Common myeloid progenitor, CD34-positive (primary cell): ENCODE measurements around the gene RFESD.
"Not testable (repeated sequence)": the region's sequence is repeated elsewhere in the genome, so short reads cannot be mapped to it uniquely, and the experiment has no call there.

ENCODE experiments used
- CTCF ChIA-PET: fragments of 350-600 bp; sonication (Branson Sonifier 250); formaldehyde crosslinking; loops from one replicate; lab custom pipeline; 2021; ENCODE audit warnings: antibody characterized with exemption; lab: Charles Lee
- POLR2A ChIA-PET: fragments of 350-600 bp; sonication (Branson Sonifier 250); formaldehyde crosslinking; loops from one replicate; lab custom pipeline; 2021; ENCODE audit warnings: antibody characterized with exemption; lab: Charles Lee
- DNase-seq, 3 donors: peaks; one replicate each; pipeline versions ENCODE4 v3.0.0 to v3.0.0-alpha.2; 2013
- H3K27ac ChIP-seq, 2 experiments: 1 replicate in 1 of 2; 2 replicates in 1 of 2; pipeline ENCODE4 v1.7.0; 2013; ENCODE audit warnings: inconsistent platforms in 2 of 2, low read length in 2 of 2, mild to moderate bottlenecking in 2 of 2, low read depth in 1 of 2, moderate library complexity in 1 of 2; ENCODE audit not compliant: severe bottlenecking in 2 of 2, insufficient read depth in 1 of 2, poor library complexity in 1 of 2
- H3K27me3 ChIP-seq, 5 experiments: replicated peaks in 2 of 5; 1 replicate in 3 of 5; 2 replicates in 2 of 5; pipeline versions ENCODE4 v1.6.1 to v1.7.0; 2013; ENCODE audit warnings: low read length in 4 of 5, mild to moderate bottlenecking in 2 of 5, moderate library complexity in 2 of 5, inconsistent platforms in 1 of 5; ENCODE audit not compliant: insufficient read depth in 5 of 5, control insufficient read depth in 4 of 5
- H3K36me3 ChIP-seq, 4 experiments: 1 replicate in 2 of 4; 2 replicates in 2 of 4; pipeline versions ENCODE4 v1.6.1 to v1.7.0; 2013; ENCODE audit warnings: low read length in 3 of 4, control low read depth in 1 of 4, mild to moderate bottlenecking in 1 of 4; ENCODE audit not compliant: control insufficient read depth in 4 of 4, insufficient read depth in 4 of 4
- H3K4me1 ChIP-seq, 4 experiments: 1 replicate in 3 of 4; 2 replicates in 1 of 4; pipeline versions ENCODE4 v1.6.1 to v1.7.1; 2013; ENCODE audit warnings: low read length in 3 of 4, mild to moderate bottlenecking in 3 of 4, control low read depth in 1 of 4, inconsistent platforms in 1 of 4, moderate library complexity in 1 of 4; ENCODE audit not compliant: control insufficient read depth in 4 of 4, insufficient read depth in 4 of 4; ENCODE audit errors: control extremely low read depth in 1 of 4
- H3K4me3 ChIP-seq, 7 experiments: 1 replicate in 4 of 7; 2 replicates in 3 of 7; pipeline versions ENCODE4 v1.5.1 to v1.7.0; 2013; ENCODE audit warnings: mild to moderate bottlenecking in 7 of 7, low read length in 6 of 7, moderate library complexity in 6 of 7, inconsistent platforms in 2 of 7, low read depth in 2 of 7, control low read depth in 1 of 7; ENCODE audit not compliant: insufficient read depth in 4 of 7, control insufficient read depth in 1 of 7; ENCODE audit errors: extremely low read depth in 1 of 7
- H3K9me3 ChIP-seq, 5 experiments: 1 replicate in 4 of 5; 2 replicates in 1 of 5; pipeline versions ENCODE4 v1.6.1 to v1.7.1; 2013; ENCODE audit warnings: low read length in 4 of 5, mild to moderate bottlenecking in 2 of 5, inconsistent platforms in 1 of 5, low read depth in 1 of 5, moderate library complexity in 1 of 5; ENCODE audit not compliant: control insufficient read depth in 4 of 5, insufficient read depth in 2 of 5; ENCODE audit errors: control extremely low read depth in 1 of 5
- WGBS: methylation state at CpG from one replicate; pipeline ENCODE4 v1.1.5; 2013; ENCODE audit not compliant: insufficient coverage; 5-methylcytosine and 5-hydroxymethylcytosine counted together

Gene RFESD

GRCh38 chr5:95627971-95628810 lies 18.4 kb upstream of the RFESD start:
- CTCF ChIA-PET = interaction anchor here (1.0 to 1.4 kb wide), 3 partner anchors 14 to 18 kb away, joined by 3 to 5 read pairs (median 3); partner anchors contain the start of gene RFESD
- Histone ChIP-seq H3K27ac (no peak overlapping the region), H3K9me3 (peaks cover 0 to 3% (median 0%) of the 10 kb centered on the region in 5 experiments), H3K4me1 (peaks cover 0 to 5% (median under 1%) of the 10 kb centered on the region in 4 experiments), H3K36me3 (no peaks in the 10 kb centered on the region), H3K4me3 (no peak overlapping the region), H3K27me3 (no peaks in the 10 kb centered on the region)
- no peak for DNase-seq
- POLR2A ChIA-PET = no interaction called here
- 81% methylated on average over 3 of the region's 4 CpGs for WGBS

GRCh38 chr5:95628933-95629332 lies 17.6 kb upstream of the RFESD start:
- Histone ChIP-seq H3K4me1 (peaks cover 0 to 4% (median 0%) of the 10 kb centered on the region in 4 experiments), H3K27ac (no peak overlapping the region), H3K27me3 (no peaks in the 10 kb centered on the region), H3K9me3 (peaks cover 0 to 3% (median 0%) of the 10 kb centered on the region in 5 experiments), H3K4me3 (no peak overlapping the region), H3K36me3 (no peaks in the 10 kb centered on the region)
- no peak for DNase-seq
- ChIA-PET CTCF (interaction anchor here (0.6 to 1.4 kb wide), 3 partner anchors 13 to 153 kb away, joined by 3 to 5 read pairs (median 3); partner anchors contain the start of gene RFESD), POLR2A (no interaction called here)
- WGBS = 100% methylated on average over 1 of the region's 1 CpG

DNA sequence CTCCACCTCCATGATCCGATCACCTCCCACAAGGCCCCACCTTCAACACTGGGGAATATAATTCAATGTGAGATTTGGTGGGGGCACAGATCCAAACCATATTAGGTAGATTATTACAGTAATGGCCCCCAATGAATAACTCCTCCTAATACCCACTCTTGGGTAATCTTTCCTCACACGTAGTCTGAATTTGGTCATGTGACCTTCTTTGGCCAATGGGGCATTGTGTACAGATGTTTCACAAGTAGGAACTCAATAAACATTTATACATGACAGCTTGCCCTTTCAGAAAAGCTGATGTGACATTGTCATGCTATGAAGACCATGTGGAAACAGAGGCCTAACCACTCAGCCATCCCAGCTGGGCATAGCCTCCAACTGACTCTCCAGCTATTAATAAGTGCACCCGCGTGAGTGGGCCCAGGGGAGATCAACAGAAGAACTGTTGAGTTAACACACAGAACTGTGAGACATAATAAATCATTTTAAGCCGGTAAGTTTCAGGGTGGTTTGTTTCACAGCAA lies 16.1 kb upstream of the RFESD start:
- Histone ChIP-seq H3K9me3 (peaks cover 0 to 3% (median 0%) of the 10 kb centered on the region in 5 experiments), H3K4me1 (peaks cover 0 to 4% (median 0%) of the 10 kb centered on the region in 4 experiments), H3K27ac (no peak overlapping the region), H3K4me3 (no peak overlapping the region), H3K27me3 (no peaks in the 10 kb centered on the region), H3K36me3 (no peaks in the 10 kb centered on the region)
- no peak for DNase-seq
- ChIA-PET CTCF (interaction anchor here (1.0 to 2.2 kb wide), 4 partner anchors 13 to 74 kb away, joined by 3 to 5 read pairs (median 4); partner anchors contain the start of gene RFESD), POLR2A (no interaction called here)
- WGBS = 89% methylated on average over 2 of the region's 5 CpGs

GRCh38 chr5:95631255-95631958 lies 15.2 kb upstream of the RFESD start:
- Histone ChIP-seq H3K4me3 (no peak overlapping the region), H3K4me1 (peaks cover 0 to 4% (median 0%) of the 10 kb centered on the region in 4 experiments), H3K9me3 (peaks cover 0 to 3% (median 0%) of the 10 kb centered on the region in 5 experiments), H3K36me3 (no peaks in the 10 kb centered on the region), H3K27ac (no peak overlapping the region), H3K27me3 (no peaks in the 10 kb centered on the region)
- ChIA-PET CTCF (interaction anchor here (1.0 to 2.2 kb wide), 5 partner anchors 9 to 75 kb away, joined by 3 to 14 read pairs (median 5); partner anchors contain the start of gene RFESD), POLR2A (no interaction called here)
- no CpG with 5 or more reads among the region's 2 CpGs for WGBS
- no peak for DNase-seq

DNA sequence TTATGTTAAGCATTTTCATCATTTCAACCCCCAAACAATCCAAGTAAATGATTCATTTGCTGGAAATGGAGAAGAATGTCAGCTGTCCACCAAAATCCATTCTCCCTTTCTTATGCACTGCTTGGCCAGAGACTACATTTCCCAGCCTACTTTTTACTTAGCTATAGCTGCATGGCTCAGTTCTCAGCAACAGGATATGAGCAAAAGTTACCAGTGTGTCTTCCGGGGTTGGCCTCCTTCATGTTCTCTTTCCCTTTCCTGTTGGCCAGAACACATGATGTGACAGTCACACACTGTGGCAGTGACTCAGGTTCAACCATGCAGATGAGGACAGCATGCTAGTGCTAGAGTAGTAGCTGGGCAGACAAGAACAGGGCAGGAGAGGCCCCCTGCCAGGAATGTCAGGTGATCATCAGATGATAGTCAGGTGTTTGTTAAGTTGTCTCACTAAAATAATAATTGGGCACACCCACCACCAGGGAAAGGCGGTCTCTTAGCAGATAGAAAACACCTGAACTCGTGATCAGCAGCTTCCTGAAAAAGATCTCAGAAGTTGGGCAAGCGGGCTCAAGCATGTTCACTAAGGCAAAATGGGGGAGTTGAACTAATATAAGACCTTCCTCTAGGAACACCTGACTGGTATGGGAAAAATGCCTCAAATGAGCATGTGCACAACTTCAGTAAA lies 14.4 kb upstream of the RFESD start:
- H3K9me3 ChIP-seq = peaks cover 0 to 3% (median 0%) of the 10 kb centered on the region in 5 experiments
- WGBS = 66% methylated on average over 3 of the region's 4 CpGs
- ChIA-PET POLR2A (no interaction called here), CTCF (interaction anchor here (1.7 to 2.2 kb wide), 3 partner anchors 9 to 15 kb away, joined by 5 to 14 read pairs (median 5); partner anchors contain the start of gene RFESD)
- H3K27ac ChIP-seq = no peak overlapping the region
- no peak overlapping the region for H3K4me3 ChIP-seq
- no peaks in the 10 kb centered on the region for H3K27me3 ChIP-seq
- DNase-seq = peak in 2 of 3 donors; percentile 66 to 80
- H3K4me1 ChIP-seq = peaks cover 0 to 4% (median 0%) of the 10 kb centered on the region in 4 experiments
- no peaks in the 10 kb centered on the region for H3K36me3 ChIP-seq

GRCh38 chr5:95632942-95633341 lies 13.6 kb upstream of the RFESD start:
- H3K27ac ChIP-seq, DNase-seq, H3K4me3 ChIP-seq, H3K9me3 ChIP-seq, H3K27me3 ChIP-seq, H3K4me1 ChIP-seq, H3K36me3 ChIP-seq, POLR2A ChIA-PET: not testable (repeated sequence)
- CTCF ChIA-PET = interaction anchor here (2.0 to 2.2 kb wide), 2 partner anchors 10 kb away, joined by 5 to 14 read pairs; no protein-coding TSS in a partner anchor
- no CpG with 5 or more reads among the region's 2 CpGs for WGBS
